H1 (cell line): Measurements from ENCODE around the gene TXNRD2. TPM values are rescaled to one million over a fixed set of nuclear protein-coding genes. Genes with fewer than 3 reads are reported as not detected.

Experiments
- CTCF ChIA-PET: fragments of 300-600 bp; sonication (Branson Sonifier 250); formaldehyde crosslinking; loops from one replicate; lab custom pipeline; 2021; ENCODE audit not compliant: partially characterized antibody; lab: Charles Lee
- POLR2A ChIA-PET: fragments of 300-600 bp; sonication (Branson Sonifier 250); formaldehyde crosslinking; loops from one replicate; lab custom pipeline; 2021; ENCODE audit warnings: inconsistent platforms; ENCODE audit not compliant: partially characterized antibody; lab: Charles Lee
- DNase-seq, 2 experiments: peaks; one replicate each; pipeline versions ENCODE4 v3.0.0 to v3.0.0-alpha.2; 2010 to 2022; ENCODE audit warnings: low spot score in 2 of 2, low read depth in 1 of 2, mixed read lengths in 1 of 2
- FAIRE-seq: peaks from 2 replicates; lab custom pipeline; 2011; peaks lifted over from hg19 to GRCh38; lab: Jason Lieb, UNC
- H2AFZ ChIP-seq: 2 replicates; pipeline ENCODE4 v1.8.1; 2012; ENCODE audit warnings: low read length, inconsistent platforms
- H2AK5ac ChIP-seq: 2 replicates; pipeline ENCODE4 v1.6.1; 2013; ENCODE audit warnings: low read depth, low read length
- H2BK120ac ChIP-seq: replicated peaks from 2 replicates; pipeline ENCODE3; 2013; ENCODE audit warnings: low read depth, low read length, inconsistent platforms
- H2BK12ac ChIP-seq: 2 replicates; pipeline ENCODE4 v1.6.1; 2013; ENCODE audit warnings: low read depth, low read length
- H2BK15ac ChIP-seq: 2 replicates; pipeline ENCODE4 v1.6.1; 2013; ENCODE audit warnings: low read length
- H2BK20ac ChIP-seq: 2 replicates; pipeline ENCODE4 v1.6.1; 2013; ENCODE audit warnings: low read length
- H2BK5ac ChIP-seq: 2 replicates; pipeline ENCODE4 v1.6.1; 2013; ENCODE audit warnings: low read depth, low read length
- H3K14ac ChIP-seq: 2 replicates; pipeline ENCODE4 v1.6.1; 2013; ENCODE audit warnings: inconsistent platforms; ENCODE audit not compliant: insufficient read length
- H3K18ac ChIP-seq: 2 replicates; pipeline ENCODE4 v1.6.1; 2013; ENCODE audit warnings: low read length; ENCODE audit errors: extremely low read depth
- H3K23ac ChIP-seq: 2 replicates; pipeline ENCODE4 v1.6.1; 2013; ENCODE audit warnings: inconsistent platforms; ENCODE audit not compliant: insufficient read length
- H3K23me2 ChIP-seq: 2 replicates; pipeline ENCODE4 v1.6.1; 2013; ENCODE audit warnings: low read depth, low read length
- H3K27ac ChIP-seq: 2 replicates; pipeline ENCODE4 v1.6.1; 2011; ENCODE audit warnings: low read depth, low read length, inconsistent platforms
- H3K27me3 ChIP-seq, 4 experiments: replicated peaks in 1 of 4; 1 replicate in 1 of 4; 2 replicates in 3 of 4; pipeline versions ENCODE4 v1.6.1 to v1.8.1; 2011 to 2013; ENCODE audit warnings: low read length in 3 of 4, mild to moderate bottlenecking in 3 of 4, inconsistent platforms in 2 of 4, mixed read lengths in 2 of 4, moderate library complexity in 1 of 4; ENCODE audit not compliant: control insufficient read depth in 3 of 4, insufficient read depth in 3 of 4; ENCODE audit errors: extremely low read depth in 1 of 4
- H3K36me3 ChIP-seq, 4 experiments: 2 replicates each; pipeline versions ENCODE4 v1.6.1 to v1.8.1; 2011 to 2013; ENCODE audit warnings: mild to moderate bottlenecking in 4 of 4, low read length in 3 of 4, moderate library complexity in 2 of 4, control low read depth in 1 of 4, inconsistent platforms in 1 of 4; ENCODE audit not compliant: insufficient read depth in 4 of 4, control insufficient read depth in 2 of 4
- H3K4ac ChIP-seq: replicated peaks from 2 replicates; pipeline ENCODE3; 2013; ENCODE audit warnings: low read length, low read depth, mixed read lengths, inconsistent platforms; ENCODE audit not compliant: insufficient read length
- H3K4me1 ChIP-seq, 4 experiments: replicated peaks in 1 of 4; 1 replicate in 1 of 4; 2 replicates in 3 of 4; pipeline versions ENCODE4 v1.6.1 to v1.8.1; 2011 to 2013; ENCODE audit warnings: low read length in 3 of 4, inconsistent platforms in 2 of 4, mixed read lengths in 1 of 4; ENCODE audit not compliant: insufficient read depth in 4 of 4, control insufficient read depth in 3 of 4
- H3K4me2 ChIP-seq, 2 experiments: 2 replicates each; pipeline versions ENCODE4 v1.6.1 to v1.8.1; 2011 to 2013; ENCODE audit warnings: low read depth in 2 of 2, low read length in 2 of 2, control low read depth in 1 of 2, inconsistent platforms in 1 of 2, mild to moderate bottlenecking in 1 of 2; ENCODE audit not compliant: insufficient read depth in 1 of 2
- H3K4me3 ChIP-seq, 4 experiments: fragments of 200-600, 300-600 bp in 1 of 4; sonication (generic), shearing (Covaris generic), sonication (Bioruptor Twin) in 1 of 4; 2 replicates each; pipeline versions ENCODE4 v1.5.1 to v1.8.1; 2011 to 2016; ENCODE audit warnings: low read length in 4 of 4, low read depth in 3 of 4, control low read depth in 2 of 4, inconsistent platforms in 2 of 4, mild to moderate bottlenecking in 2 of 4, mixed read lengths in 1 of 4, moderate library complexity in 1 of 4; ENCODE audit not compliant: insufficient read depth in 2 of 4; ENCODE audit errors: extremely low read depth in 1 of 4
- H3K56ac ChIP-seq: replicated peaks from 2 replicates; pipeline ENCODE3; 2013; ENCODE audit warnings: low read depth, mild to moderate bottlenecking, mixed read lengths, low read length, inconsistent platforms; ENCODE audit not compliant: insufficient read length
- H3K79me1 ChIP-seq: 2 replicates; pipeline ENCODE4 v1.6.1; 2013; ENCODE audit warnings: low read depth, low read length, control low read depth
- H3K79me2 ChIP-seq, 2 experiments: 2 replicates each; pipeline versions ENCODE4 v1.6.1 to v1.8.1; 2012 to 2013; ENCODE audit warnings: low read length in 2 of 2, mild to moderate bottlenecking in 2 of 2, inconsistent platforms in 1 of 2; ENCODE audit not compliant: insufficient read depth in 2 of 2, control insufficient read depth in 1 of 2
- H3K9ac ChIP-seq, 4 experiments: replicated peaks in 1 of 4; 1 replicate in 1 of 4; 2 replicates in 3 of 4; pipeline versions ENCODE4 v1.6.1 to v1.8.1; 2011 to 2013; ENCODE audit warnings: low read depth in 3 of 4, low read length in 3 of 4, control low read depth in 2 of 4, mild to moderate bottlenecking in 2 of 4, moderate library complexity in 2 of 4, inconsistent platforms in 1 of 4; ENCODE audit errors: extremely low read depth in 1 of 4
- H3K9me3 ChIP-seq, 2 experiments: 2 replicates each; pipeline versions ENCODE4 v1.6.1 to v1.8.1; 2012 to 2013; ENCODE audit warnings: mild to moderate bottlenecking in 2 of 2, moderate library complexity in 2 of 2, control low read depth in 1 of 2, inconsistent platforms in 1 of 2, low read depth in 1 of 2, low read length in 1 of 2, mixed read lengths in 1 of 2; ENCODE audit not compliant: insufficient read depth in 2 of 2
- H4K20me1 ChIP-seq, 2 experiments: replicated peaks in 1 of 2; 2 replicates each; pipeline versions ENCODE3 to v1.8.1; 2011 to 2013; ENCODE audit warnings: inconsistent platforms in 2 of 2, low read length in 2 of 2, mild to moderate bottlenecking in 1 of 2; ENCODE audit not compliant: insufficient read depth in 2 of 2, control insufficient read depth in 1 of 2
- H4K5ac ChIP-seq: 2 replicates; pipeline ENCODE4 v1.6.1; 2013; ENCODE audit warnings: low read length, low read depth, mixed read lengths, inconsistent platforms; ENCODE audit not compliant: insufficient read length
- H4K8ac ChIP-seq: 2 replicates; pipeline ENCODE4 v1.8.0; 2013; ENCODE audit warnings: mild to moderate bottlenecking, moderate library complexity, low read length, inconsistent platforms; ENCODE audit not compliant: insufficient read depth; ENCODE audit errors: extremely low read depth
- H4K91ac ChIP-seq: replicated peaks from 2 replicates; pipeline ENCODE3; 2013; ENCODE audit warnings: low read length, mixed read lengths, inconsistent platforms; ENCODE audit not compliant: insufficient read length
- E2F6 ChIP-seq: IDR thresholded peaks from 2 replicates; pipeline ENCODE4 v1.6.1; 2012; ENCODE audit warnings: inconsistent platforms
- POLR2A ChIP-seq, 2 experiments: IDR thresholded peaks; 1 replicate in 1 of 2; 2 replicates in 1 of 2; pipeline ENCODE4 v1.6.1; 2011; ENCODE audit warnings: low read depth in 2 of 2, low read length in 2 of 2, mild to moderate bottlenecking in 2 of 2; ENCODE audit errors: control extremely low read depth in 1 of 2
- WGBS, 2 experiments: shearing (Covaris generic) in 1 of 2; methylation state at CpG; one replicate each; pipeline versions ENCODE4 v1.1.6 to v1.1.7; 2013 to 2015; ENCODE audit warnings: low lambda C conversion rate in 2 of 2, mixed read lengths in 2 of 2, inconsistent platforms in 1 of 2, low coverage in 1 of 2, missing lambda C conversion rate in 1 of 2; ENCODE audit not compliant: insufficient replicate concordance in 2 of 2, insufficient coverage in 1 of 2, insufficient read length in 1 of 2; ENCODE audit errors: extremely low coverage in 1 of 2, missing lambda C conversion rate in 1 of 2; 5-methylcytosine and 5-hydroxymethylcytosine counted together
- polyA plus RNA-seq, 7 experiments: library from polyadenylated mRNA; depleted of rRNA in 3 of 7; stranded (reverse) in 5 of 7; unstranded in 2 of 7; fragments of >200 nt in 5 of 7; fragments of 200-250 nt in 2 of 7; gene quantifications; 1 replicate in 5 of 7; 2 replicates in 1 of 7; 4 replicates in 1 of 7; pipeline versions ENCODE4 v1.2.1 to v1.2.3, GENCODE V29; 2011 to 2013; ENCODE audit warnings: missing spikeins in 2 of 7, mixed read lengths in 2 of 7
- total RNA-seq: library from RNA; stranded (reverse); fragmentation: NEBNext Ultra II Directional; extraction: Animal tissue kit (Norgen Biotek cat#: 25700); gene quantifications from 2 replicates; pipeline ENCODE4 v1.2.1, GENCODE V29; 2021

The TXNRD2 gene
- total and polyA plus RNA-seq, 2 of the 8 experiments (the other 6 are each of a cell fraction or from before 2014, with no cell fraction given): 14.8 to 21.9 TPM

- H2BK20ac ChIP-seq: no peak overlapping the region
- peaks cover 0 to 15% of the 10 kb centered on the region in 2 experiments; a peak in 2 of 4 replicates for H3K79me2 ChIP-seq
- peak in 1 of 2 experiments; percentile 25; a peak in 1 of 3 replicates for TF ChIP-seq POLR2A (IDR thresholded peaks at IDR 0.05; ENCODE audit: control extremely low read depth in 1 of 2, low read depth in 2 of 2, low read length in 2 of 2)
- TF ChIP-seq E2F6: no peak
- H3K36me3 ChIP-seq: peaks cover 2 to 16% (median 14%) of the 10 kb centered on the region in 4 experiments; a peak in 6 of 8 replicates
- H2AK5ac ChIP-seq: no peak overlapping the region
- no peak overlapping the region for H2BK15ac ChIP-seq
- 79% methylated on average over 7 of the region's 7 CpGs; no CpG with 5 or more reads in 1 of the 2 experiments for WGBS, 2 experiments
- no peak overlapping the region for H2AFZ ChIP-seq
- H3K27me3 ChIP-seq: no peaks in the 10 kb centered on the region
- H2BK5ac ChIP-seq: no peak overlapping the region
- no peaks in the 10 kb centered on the region for H3K9me3 ChIP-seq
- no peak overlapping the region for H4K8ac ChIP-seq
- H3K23me2 ChIP-seq: peaks cover 2% of the 10 kb centered on the region; the same call in 1 of the 2 replicates
- no peak overlapping the region for H3K4ac ChIP-seq
- H3K23ac ChIP-seq: no peak overlapping the region
- ChIA-PET CTCF (interaction anchor here (0.7 to 1.9 kb wide), 4 partner anchors 14 to 64 kb away, joined by 3 to 8 read pairs (median 3); no protein-coding TSS in a partner anchor), POLR2A (interaction anchor here (0.9 to 2.6 kb wide), 4 partner anchors 16 to 27 kb away, joined by 3 to 7 read pairs (median 3); no protein-coding TSS in a partner anchor)
- H3K56ac ChIP-seq: no peak overlapping the region
- no peak overlapping the region for H3K27ac ChIP-seq
- H3K4me3 ChIP-seq: no peak overlapping the region
- no peak for FAIRE-seq
- H3K4me1 ChIP-seq: peaks cover 0 to 10% (median 4%) of the 10 kb centered on the region in 4 experiments; a peak in 5 of 7 replicates
- no peak overlapping the region for H2BK120ac ChIP-seq
- no peak overlapping the region for H2BK12ac ChIP-seq
- no peak overlapping the region for H3K4me2 ChIP-seq
- H3K9ac ChIP-seq: no peak overlapping the region
- no peak for DNase-seq
- no peak overlapping the region for H3K14ac ChIP-seq
- H4K20me1 ChIP-seq: peaks cover 20 to 63% of the 10 kb centered on the region in 2 experiments
- H4K91ac ChIP-seq: no peak overlapping the region
- no peak overlapping the region for H4K5ac ChIP-seq
- H3K18ac ChIP-seq: no peak overlapping the region
- H3K79me1 ChIP-seq: peaks cover 17% of the 10 kb centered on the region
These were observed 93.1 kb downstream of the TXNRD2 start for GRCh38 chr22:19848298-19849224.
